Endothelial cell of umbilical vein (primary cell): ENCODE measurements around the gene RAP1GDS1.

Experiments used
- CTCF ChIP-seq, 2 donors: IDR thresholded peaks; 1 replicate in 1 of 2; 2 replicates in 1 of 2; pipeline ENCODE4 v1.5.1; 2011; ENCODE audit warnings: low read length in 2 of 2, mild to moderate bottlenecking in 2 of 2, moderate library complexity in 2 of 2, control low read depth in 1 of 2, inconsistent platforms in 1 of 2, low read depth in 1 of 2; ENCODE audit not compliant: insufficient read depth in 1 of 2; ENCODE audit errors: extremely low read depth in 1 of 2
- POLR2AphosphoS5 ChIP-seq: IDR thresholded peaks from 2 replicates; pipeline ENCODE4 v1.6.1; 2012; ENCODE audit warnings: low read depth, mild to moderate bottlenecking, control low read depth, low read length, moderate library complexity; ENCODE audit not compliant: insufficient read depth

- no peak for TF ChIP-seq CTCF (IDR thresholded peaks at IDR 0.05; ENCODE audit: extremely low read depth in 1 of 2, insufficient read depth in 1 of 2, low read depth in 1 of 2, low read length in 2 of 2)
- TF ChIP-seq POLR2AphosphoS5, result no peak
These were observed 1.1 kb upstream of the RAP1GDS1 start for GRCh38 chr4:98260047-98260578.
